Measurements from ENCODE around the gene PRDM2.

- no peak for TF ChIP-seq CTCF (IDR thresholded peaks at IDR 0.05; ENCODE audit: poor library complexity)
- no peak for TF ChIP-seq EZH2 (IDR thresholded peaks at IDR 0.05; ENCODE audit: borderline replicate concordance)
- no peak for TF ChIP-seq EZH2phosphoT487 (IDR thresholded peaks at IDR 0.05; ENCODE audit: low read depth, severe bottlenecking, unreplicated experiment)
These were observed 167.6 kb downstream of the PRDM2 start for GRCh38 chr1:13867603-13868002.
